Muscle of back (tissue), 11 donors: ENCODE data around the gene DAG1. TPM values are rescaled to one million over a fixed set of nuclear protein-coding genes. Genes with fewer than 3 reads are reported as not detected.
A peak's percentile ranks its signal among the peaks of the same experiment; 100 is the strongest.
"Not testable (repeated sequence)": the region's sequence is repeated elsewhere in the genome, so short reads cannot be mapped to it uniquely, and the experiment has no call there.

Experiments used
- DNase-seq, 3 donors: peaks; one replicate each; pipeline versions ENCODE4 v3.0.0 to v3.0.0-alpha.2; 2013
- polyA plus RNA-seq, 10 donors: library from polyadenylated mRNA; unstranded; fragments of 120-200 nt; gene quantifications; one replicate each; pipeline ENCODE4 v1.2.1, GENCODE V29; 2013; ENCODE audit not compliant: insufficient read length in 10 of 10

Gene DAG1
- polyA plus RNA-seq, 10 donors = 155 to 247 (median 209) TPM

DNA sequence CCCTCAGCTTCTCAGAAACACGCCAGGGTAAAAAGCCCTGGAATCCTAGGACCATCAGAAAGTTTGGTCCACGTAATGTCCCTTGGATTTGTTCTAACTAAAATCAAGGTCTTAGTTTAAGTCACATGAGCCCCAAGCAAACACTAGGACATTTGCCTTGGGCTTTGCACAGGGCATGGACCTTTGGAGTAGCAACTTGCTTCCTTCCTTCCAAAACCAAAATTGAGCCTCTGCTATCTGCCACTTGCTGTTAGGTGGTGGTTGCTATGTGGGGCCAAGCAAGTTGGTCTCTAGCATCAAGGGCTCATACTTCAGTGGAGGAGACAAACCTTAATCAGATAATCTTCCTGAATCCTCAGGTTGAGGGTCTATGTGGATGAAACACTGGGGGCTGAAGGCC lies 4.0 kb upstream of the DAG1 start:
- DNase-seq = no peak

DNA sequence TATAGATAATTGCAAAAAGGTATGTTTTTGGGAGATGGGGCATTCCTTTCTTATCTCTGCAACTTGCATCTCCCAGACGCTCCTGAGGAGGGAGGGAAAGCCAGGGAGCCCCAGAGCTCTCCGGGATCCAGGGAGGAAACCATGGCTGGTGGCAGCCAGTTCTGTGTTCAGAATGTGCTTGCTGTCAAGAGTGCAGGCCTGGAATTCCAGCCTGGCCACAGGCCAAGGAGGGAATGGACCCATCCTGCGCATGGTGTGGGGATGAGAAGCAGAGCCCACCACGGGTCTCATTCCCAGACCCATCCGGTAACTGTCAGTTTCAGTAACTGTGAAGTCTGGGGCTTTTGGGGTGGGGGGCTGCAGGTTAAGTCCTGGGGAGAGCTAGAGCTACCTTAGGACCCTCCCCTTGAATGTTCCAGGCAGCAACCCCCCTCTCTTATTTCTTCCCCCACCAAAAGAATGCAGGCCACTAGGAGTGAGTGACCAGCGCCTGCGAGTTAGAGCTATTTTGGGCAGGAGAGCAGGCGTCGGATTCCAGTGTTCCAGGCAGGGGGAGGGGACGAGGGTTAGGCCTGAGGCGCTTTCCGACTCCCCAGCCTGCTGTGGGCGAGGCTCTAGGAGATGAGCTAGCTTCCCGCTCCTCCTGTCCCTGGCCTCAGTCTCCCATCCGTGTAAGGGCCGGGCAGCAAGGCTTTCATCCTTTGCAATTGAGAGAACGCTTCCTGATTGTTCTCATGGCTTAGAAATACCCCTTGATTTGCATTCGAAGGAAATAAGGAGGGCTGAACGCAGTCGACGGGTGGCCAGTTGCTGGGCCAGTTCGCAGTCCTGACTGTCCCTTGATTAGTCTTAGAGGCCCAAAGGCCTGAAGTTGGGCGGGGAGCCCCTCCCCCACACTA lies 781 bp upstream of the DAG1 start:
- DNase-seq = peak; percentile 90 to 95 (median 91)

DNA sequence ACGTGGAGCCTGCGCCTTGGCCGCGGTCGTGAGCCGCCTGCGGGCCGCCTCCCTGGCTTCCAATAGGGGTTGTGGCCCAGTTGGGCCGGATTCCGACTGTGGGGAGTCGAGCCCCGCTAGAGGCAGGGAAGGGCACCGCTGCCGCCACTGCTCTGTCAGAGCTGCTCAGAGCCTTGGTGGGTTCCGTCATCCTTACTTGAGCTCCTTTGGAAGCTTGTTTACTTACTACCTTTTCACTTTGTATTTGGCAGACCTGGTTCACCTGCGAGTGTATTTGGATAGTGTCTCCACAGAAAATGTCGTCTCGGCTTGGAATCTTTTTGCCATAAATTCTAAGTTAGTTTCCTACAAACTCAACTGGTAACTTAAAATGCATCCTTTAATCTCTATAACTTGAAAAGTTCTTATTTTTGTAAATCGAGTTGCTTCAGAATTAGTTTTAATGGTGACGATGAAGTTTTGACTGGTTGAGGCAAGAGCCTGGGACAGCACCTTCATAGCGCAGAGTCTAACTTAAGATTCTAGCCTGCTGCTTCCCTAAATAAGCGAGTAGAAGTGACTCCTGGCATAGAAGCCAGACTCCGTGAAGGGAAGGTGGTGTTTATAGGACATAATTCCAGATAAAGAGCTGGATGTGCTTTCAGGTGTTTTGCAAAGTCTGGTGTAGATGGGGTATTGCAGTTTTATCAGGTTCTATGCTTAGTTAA lies 800 bp downstream of the DAG1 start:
- peak in 2 of 3 donors; percentile 24 to 40 for DNase-seq

DNA sequence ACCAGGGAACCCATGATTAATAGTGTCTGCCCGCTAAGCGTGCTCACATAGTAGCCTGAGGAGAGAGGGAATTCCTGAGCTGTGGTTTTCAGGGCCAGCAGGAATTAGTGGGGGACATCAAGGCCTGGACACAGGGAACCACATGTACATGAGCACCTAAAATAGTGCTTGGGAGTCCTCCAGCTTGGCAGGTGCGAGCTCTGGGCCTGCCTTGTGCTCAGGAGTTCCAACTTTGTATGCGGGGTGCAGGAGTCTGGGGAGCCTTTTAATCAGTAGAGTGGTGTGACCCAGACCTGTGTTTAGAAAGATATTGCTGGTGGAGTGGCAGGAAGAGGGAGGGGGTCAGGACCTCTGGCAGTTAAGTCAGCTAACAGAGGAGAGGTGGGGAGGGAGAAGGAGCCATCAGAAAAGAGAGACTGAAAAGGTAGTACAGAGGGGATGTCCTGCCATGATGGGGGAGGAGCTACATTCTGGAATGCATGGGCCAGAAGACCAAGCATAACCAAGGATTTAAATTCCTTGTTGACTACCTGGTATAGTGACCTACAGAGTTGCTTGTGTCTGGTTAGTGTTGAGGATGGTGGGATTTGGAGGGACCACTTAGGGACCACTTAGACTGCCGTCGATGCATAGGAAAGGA lies 1.9 kb downstream of the DAG1 start:
- DNase-seq = peak in 2 of 3 donors; percentile 23 to 30

DNA sequence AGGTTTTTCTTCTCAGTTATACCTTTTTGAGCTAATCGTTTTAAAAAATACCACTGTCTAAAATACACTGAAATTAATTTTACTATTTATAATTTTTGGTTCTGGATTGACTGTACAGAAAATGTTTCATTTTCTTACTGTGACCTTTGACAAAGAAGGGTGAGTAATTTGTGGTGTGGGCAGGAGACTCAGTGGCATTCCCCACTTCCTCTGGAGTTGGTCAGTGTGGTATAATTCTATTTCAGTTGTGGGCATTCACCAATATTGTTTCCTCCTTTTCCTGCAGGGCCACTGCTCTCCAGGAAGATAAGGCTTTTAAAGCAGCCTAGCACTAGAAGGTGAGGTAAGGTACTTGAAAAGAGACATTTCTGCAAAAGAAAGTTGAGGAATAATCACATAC lies 6.5 kb downstream of the DAG1 start:
- DNase-seq = no peak

DNA sequence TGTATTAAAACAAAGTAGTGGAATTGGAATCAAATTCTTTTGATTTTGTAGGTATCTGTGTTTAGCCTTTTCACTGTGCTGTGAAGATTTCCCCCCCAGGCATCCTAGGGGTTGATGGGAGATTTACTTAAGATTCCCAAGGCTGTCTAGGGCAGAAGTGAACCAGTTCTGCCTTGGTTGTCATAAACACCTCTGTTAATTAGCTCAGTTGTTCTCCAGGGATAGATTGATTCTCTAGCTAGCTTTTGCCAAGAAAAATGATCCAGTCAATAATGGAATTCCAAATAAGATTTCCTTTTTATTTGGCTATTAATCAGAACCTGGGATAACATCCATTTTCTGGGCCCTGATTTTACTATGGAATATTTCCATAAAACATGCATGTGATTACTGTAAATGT lies 12.7 kb downstream of the DAG1 start:
- DNase-seq = no peak

DNA sequence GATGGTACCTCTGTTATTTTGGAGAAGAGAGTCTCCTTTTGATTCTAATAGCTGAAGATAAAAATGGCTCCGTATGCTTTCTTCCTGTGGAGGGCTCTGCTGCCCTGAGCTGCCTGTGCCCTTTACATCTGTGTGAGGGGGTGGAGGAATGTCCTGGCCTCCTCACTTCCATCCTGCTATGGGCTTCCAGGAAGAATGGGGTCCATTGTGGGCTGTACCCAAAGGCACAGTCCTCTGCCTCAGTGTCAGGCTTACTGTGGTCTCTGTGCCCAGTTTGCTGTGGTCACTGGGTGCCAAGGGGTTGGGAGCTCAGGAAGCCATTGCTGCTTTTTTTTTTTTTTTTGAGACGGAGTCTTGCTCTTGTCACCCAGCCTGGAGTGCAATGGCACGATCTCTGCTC lies 14.4 kb downstream of the DAG1 start:
- no peak for DNase-seq

DNA sequence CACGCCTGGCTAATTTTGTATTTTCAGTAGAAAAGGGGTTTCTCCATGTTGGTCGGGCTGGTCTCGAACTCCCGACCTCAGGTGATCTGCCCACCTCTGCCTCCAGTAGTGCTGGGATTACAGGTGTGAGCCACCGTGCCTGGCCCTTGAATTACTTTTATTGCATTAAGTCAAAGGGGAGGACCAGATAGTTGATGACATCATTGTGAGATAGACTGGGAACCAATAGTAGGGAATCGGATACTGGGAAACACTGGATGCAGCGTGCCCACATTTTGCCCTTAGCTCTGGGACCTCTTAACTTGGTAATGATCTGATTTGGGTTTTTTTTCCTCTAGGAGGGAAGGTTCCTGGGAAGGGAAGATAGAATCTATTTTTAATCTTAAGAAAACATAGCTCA lies 19.2 kb downstream of the DAG1 start:
- no peak for DNase-seq

DNA sequence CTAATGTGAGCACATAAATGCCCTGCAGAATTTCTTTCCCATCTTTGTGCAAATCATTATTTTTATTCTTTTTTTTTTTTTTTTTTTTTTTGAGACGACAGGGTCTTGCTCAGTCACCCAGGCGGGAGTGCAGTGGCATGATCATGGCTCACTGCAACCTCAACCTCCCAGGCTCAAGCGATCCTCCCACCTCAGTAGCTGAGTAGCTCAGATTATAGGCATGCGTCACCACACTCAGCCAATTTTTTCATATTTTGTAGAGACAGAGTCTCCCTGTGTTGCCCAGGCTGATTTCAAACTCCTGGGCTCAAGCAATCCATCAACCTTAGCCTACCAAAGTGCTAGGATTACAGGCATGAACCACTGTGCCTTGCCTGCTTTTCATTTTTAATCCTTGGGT lies 22.9 kb downstream of the DAG1 start:
- no peak for DNase-seq

DNA sequence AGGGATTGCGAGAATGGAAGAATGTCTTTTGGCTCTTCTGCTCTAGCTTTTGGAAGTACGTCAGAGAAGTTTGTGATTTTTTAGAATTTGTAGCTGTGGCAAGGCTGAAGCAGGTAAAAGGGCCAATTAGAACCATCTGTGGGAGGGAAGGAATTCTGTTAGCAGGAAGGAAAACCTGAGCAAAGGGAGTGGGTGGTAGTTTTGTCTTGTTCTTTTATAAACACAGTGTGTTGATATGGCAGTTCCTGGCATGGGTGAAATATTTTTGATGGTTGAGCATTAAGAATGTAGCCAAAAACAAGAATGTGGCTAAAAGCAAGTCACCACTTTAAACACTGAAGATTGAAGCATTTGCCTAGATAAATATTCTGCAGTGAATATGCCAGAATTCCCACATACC lies 23.8 kb downstream of the DAG1 start:
- DNase-seq = no peak

DNA sequence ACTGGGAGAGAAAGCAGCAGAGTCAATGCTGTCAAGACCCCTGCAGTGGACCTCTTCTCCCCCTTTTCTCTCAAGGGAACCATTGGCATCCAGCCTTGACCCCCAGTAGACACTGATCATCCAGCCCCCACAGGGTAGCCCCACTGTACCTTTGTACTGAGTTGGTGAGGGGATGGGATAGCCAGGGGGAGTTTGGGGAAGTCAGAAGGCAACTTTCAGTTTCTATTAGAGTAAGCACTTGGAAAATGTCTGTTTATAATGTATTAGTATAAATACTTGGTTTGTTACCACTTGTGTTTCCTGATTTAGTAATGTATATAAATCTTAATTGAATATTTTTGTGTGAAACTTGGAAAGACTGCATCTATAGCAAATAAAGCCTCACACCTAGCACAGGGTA lies 25.0 kb downstream of the DAG1 start:
- no peak for DNase-seq

DNA sequence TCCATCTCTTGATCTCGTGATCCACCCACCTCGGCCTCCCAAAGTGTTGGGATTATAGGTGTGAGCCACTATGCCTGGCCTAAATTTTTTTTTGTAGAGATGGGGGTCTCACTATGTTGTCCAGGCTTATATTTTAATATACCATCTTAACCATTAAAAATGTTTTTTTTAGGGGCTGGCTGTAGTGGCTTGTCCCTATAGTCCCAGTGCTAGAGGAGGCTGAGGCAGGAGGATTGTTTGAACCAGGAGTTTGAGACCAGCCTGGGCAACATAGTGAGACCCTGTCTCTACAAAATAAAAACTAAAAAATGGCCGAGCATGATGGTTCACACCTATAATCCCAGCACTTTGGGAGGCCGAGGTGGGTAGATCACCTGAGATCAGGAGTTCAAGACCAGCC lies 26.8 kb downstream of the DAG1 start:
- DNase-seq = not testable (repeated sequence)

DNA sequence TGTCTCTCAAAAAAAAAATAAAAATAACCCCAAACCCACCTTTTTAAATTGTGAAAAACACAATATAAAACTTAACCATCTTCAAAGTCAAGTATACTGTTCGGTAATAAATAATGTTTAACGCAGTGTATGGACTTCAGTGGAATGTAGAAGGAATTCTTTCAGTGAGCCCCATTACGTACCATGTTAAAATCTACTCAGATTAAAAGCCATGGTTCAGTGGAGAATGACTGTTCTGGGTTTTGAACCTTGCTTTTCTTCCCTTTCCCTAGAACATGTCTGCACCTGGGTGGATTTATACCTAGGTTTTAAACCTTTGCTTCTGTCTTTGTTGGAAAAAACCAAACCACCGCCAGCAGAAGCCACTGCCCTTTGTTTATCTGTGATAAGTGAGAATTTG lies 27.5 kb downstream of the DAG1 start:
- DNase-seq = no peak

DNA sequence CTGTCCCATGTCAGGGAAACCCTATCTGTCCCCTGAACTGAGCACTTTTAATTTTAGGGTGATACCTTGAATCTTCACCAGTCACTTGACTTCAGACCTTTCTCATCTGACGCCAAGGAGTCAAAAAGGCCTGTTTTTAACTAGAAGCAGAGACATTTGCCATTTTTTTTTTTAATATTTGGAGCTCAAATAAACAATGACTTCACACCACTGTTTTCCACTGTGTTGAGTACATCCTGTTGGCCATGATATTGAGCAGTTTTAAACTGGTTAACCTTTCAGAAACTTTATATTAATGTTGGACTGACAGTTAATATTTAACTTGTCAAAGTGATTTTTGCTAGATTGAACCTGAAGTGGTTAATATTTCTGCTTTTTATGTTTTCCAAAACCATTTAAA lies 28.2 kb downstream of the DAG1 start:
- no peak for DNase-seq

DNA sequence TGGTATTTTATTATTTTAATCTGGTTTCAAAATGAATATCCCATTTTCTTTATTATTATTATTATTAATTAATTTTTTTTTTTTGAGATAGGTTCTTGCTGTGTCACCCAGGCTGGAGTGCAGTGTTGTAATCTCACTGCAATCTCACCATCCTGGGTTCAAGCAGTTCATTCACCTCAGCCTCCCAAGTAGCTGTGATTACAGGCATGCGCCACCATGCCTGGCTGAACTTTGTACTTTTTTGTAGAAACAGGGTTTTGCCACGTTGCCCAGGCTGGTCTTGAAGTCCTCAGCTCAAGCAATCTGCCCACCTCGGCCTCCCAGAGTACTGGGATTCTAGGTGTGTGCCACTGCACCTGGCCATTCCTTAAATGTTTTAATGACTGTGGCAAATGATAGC lies 28.6 kb downstream of the DAG1 start:
- no peak for DNase-seq

DNA sequence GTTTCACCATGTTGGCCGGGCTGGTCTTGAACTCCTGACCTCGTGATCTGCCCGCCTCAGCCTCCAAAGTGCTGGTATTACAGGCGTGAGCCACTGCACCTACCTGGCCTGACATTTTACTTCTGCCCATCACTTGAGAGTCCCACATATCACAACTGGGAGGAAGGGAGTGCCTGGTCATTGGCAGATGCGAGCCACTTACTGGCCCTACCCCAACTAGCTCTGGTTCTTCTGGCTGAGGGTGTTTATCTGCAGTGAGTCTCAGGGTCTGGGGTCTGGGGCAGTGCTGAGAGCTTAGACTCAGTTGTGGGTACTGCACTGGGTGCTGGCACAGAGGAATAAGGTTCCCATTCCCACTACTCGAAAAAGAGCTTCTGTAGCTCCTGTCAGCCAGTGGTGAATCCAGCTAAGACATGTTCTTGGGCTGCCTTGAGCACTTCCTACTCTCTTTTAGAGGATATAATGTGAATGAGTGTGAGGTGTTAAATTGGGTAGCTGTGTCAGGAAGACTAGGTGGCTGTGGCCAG lies 30.2 kb downstream of the DAG1 start:
- DNase-seq = no peak

DNA sequence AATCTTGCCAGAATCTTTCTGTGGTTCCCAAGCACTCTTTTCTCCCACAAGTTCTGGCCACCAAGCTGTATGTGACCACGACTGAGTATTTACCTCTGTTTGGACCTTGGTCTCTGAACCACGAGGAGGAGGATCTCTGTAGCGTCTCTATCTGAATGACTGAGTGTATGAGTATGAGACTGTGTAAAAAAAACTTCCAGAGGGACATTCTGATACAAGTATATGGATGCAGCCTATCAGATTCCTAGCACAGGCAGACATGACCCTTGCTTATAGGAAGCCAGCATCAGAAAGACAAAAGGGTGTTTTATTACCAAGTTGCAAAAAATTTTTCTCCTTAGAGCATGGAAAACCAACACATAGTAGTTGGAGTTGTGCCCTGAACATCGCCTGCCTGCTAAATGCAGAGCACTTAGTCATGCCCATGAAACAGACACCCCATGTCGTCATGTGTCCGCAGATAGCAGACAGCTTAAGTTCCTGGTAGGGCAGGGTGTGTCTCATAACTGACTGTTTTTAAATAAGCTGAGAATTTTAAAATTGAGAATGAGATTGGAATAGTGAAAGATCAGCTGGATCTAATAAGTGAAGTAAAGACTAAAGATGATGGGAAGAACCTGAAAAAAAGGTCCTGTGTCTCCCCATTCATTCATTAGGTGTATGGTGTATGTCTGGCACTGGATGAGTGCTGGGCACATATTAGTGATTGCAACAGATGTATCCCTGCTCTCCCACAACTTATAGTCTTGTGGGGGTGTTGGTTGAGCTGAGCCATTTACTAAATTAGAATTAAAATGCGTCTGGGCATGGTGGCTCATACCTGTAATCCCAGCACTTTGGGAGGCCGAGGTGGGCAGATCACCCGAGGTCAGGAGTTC lies 30.9 kb downstream of the DAG1 start:
- DNase-seq = peak; percentile 68 to 93 (median 78)

DNA sequence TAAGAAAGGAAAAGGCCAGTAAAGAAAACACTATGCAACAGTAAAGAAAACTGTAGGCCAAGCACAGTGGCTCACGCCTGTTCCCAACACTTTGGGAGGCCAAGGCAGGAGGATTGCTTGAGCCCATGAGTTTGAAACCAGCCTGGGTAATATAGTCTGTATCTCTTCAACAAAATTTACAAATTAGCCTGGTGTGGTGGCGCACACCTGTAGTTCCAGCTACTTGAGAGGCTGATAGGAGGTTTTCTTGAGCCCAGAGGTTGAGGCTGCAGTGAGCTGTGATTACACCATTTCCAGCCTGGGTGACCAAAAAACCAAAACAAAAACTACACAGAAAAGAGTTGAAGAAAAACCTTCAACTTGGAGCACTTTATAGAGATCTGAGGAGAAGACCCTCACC lies 31.8 kb downstream of the DAG1 start:
- DNase-seq = no peak

DNA sequence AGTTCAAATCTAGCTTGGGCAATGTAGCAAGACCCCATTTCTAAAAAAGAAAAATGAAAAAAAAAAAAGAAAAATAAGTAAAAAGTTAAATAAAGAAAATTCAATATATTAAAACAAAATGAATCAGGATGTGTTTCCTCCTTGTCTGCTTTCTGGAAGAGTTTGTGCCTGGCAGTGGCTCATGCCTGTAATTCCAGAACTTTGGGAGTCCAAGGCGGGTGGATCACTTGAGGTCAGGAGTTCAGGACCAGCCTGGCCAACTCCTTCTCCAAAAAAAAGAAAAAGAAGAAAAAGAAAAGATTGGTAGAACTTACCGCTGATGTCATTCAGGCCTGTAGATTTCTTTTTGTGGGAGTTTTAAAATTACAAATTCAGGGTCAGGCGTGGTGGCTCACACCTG lies 36.8 kb downstream of the DAG1 start:
- no peak for DNase-seq

DNA sequence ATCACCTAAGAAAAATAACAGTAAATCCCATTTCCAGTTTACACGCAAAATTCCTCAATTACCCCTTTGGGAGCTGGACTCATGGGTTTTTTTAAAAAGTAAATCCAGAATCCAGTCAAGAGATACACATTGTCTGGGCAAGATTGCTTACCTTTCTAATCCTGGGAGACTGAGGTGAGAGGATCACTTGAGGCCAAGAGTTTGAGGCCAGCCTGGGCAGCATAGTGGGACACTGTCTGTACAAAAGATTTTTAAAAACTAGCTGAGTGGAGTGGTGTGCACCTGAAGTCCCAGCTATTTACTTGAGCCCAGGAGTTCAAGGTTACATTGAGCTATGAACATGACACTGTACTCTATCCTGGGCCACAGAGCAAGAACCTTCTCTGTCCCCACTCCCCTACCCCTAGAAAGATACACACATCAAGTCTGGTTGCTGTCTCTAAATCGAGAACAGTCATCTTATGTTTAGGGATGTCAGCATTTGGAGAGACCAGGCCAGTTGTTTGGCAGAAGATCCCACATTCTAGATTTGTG lies 39.0 kb downstream of the DAG1 start:
- DNase-seq = no peak

DNA sequence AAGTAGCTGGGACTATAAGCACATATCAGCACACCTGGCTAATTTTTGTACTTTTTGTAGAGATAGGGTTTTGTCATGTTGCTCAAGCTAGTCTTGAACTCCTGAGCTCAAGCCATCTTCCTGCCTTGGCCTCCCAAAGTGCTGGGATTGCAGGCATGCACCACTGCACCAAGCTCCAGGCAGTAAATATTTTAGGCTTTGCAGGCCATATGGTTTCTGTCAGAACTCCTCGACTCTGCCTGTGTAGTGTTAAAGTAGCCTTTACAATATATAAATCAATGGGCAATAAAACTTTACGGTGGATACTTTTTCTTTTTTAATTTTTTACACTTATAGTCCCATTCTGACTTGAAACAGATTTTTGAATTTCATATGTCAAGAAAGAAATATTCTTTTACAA lies 41.6 kb downstream of the DAG1 start:
- DNase-seq = no peak
